MCF 10A (cell line): Measurements from ENCODE around the gene PTAFR. TPM values are rescaled to one million over a fixed set of nuclear protein-coding genes. Genes with fewer than 3 reads are reported as not detected.

ENCODE experiments used
- BruUV-seq: library from RNA; stranded (reverse); fragments of 400-500 nt; replicated peaks from 2 replicates; lab custom pipeline; 2021; lab: Mats Ljungman, UMichigan
- CTCF ChIA-PET: fragments of 300-600 bp; sonication (Branson Sonifier 250); formaldehyde crosslinking; extraction: SDS; loops from one replicate; lab custom pipeline; 2021; ENCODE audit warnings: antibody characterized with exemption, inconsistent platforms; lab: Yijun Ruan, JAX
- POLR2A ChIA-PET: fragments of 300-600, 350-650 bp; sonication (Branson Sonifier 250); formaldehyde crosslinking; extraction: SDS; loops from one replicate; lab custom pipeline; 2020; ENCODE audit warnings: antibody characterized with exemption, inconsistent platforms; lab: Yijun Ruan, JAX
- DNase-seq: peaks from one replicate; pipeline ENCODE4 v3.0.0-alpha.2; 2018; ENCODE audit not compliant: unreplicated experiment
- H3K27ac Mint-ChIP-seq: one replicate; pipeline ENCODE4 v1.8.0; 2022; ENCODE audit warnings: mild to moderate bottlenecking, low read depth, mixed read lengths; ENCODE audit not compliant: unreplicated experiment
- H3K27me3 Mint-ChIP-seq: one replicate; pipeline ENCODE4 v1.8.0; 2022; ENCODE audit warnings: mixed read lengths; ENCODE audit not compliant: insufficient read depth, unreplicated experiment
- H3K36me3 Mint-ChIP-seq: one replicate; pipeline ENCODE4 v1.8.0; 2022; ENCODE audit warnings: mild to moderate bottlenecking, moderate library complexity, mixed read lengths; ENCODE audit not compliant: insufficient read depth, unreplicated experiment
- H3K4me1 Mint-ChIP-seq: one replicate; pipeline ENCODE4 v1.8.0; 2022; ENCODE audit warnings: mixed read lengths; ENCODE audit not compliant: insufficient read depth, unreplicated experiment
- H3K4me3 Mint-ChIP-seq: one replicate; pipeline ENCODE4 v1.8.0; 2022; ENCODE audit warnings: mild to moderate bottlenecking, moderate library complexity, mixed read lengths; ENCODE audit not compliant: unreplicated experiment
- H3K9me3 Mint-ChIP-seq: one replicate; pipeline ENCODE4 v1.8.0; 2022; ENCODE audit warnings: mixed read lengths; ENCODE audit not compliant: unreplicated experiment
- intact Hi-C: fragments of 100-400 bp; cut with micrococcal nuclease; formaldehyde crosslinking; loops from 2 replicates; pipeline ENCODE4 v1.14.1; 2022
- total RNA-seq: library from RNA; stranded (reverse); gene quantifications from 2 replicates; pipeline ENCODE4 v1.2.3, GENCODE V29; 2022
- TF ChIP-seq, protein P1 (sequence below): fragments of 200-600 bp; IDR thresholded peaks from one replicate; pipeline ENCODE4 v1.8.0; 2022; ENCODE audit warnings: antibody characterized with exemption, mild to moderate bottlenecking; ENCODE audit not compliant: unreplicated experiment

Gene PTAFR
- total RNA-seq, 1 experiment from 2014 or later, result 1.6 TPM

DNA sequence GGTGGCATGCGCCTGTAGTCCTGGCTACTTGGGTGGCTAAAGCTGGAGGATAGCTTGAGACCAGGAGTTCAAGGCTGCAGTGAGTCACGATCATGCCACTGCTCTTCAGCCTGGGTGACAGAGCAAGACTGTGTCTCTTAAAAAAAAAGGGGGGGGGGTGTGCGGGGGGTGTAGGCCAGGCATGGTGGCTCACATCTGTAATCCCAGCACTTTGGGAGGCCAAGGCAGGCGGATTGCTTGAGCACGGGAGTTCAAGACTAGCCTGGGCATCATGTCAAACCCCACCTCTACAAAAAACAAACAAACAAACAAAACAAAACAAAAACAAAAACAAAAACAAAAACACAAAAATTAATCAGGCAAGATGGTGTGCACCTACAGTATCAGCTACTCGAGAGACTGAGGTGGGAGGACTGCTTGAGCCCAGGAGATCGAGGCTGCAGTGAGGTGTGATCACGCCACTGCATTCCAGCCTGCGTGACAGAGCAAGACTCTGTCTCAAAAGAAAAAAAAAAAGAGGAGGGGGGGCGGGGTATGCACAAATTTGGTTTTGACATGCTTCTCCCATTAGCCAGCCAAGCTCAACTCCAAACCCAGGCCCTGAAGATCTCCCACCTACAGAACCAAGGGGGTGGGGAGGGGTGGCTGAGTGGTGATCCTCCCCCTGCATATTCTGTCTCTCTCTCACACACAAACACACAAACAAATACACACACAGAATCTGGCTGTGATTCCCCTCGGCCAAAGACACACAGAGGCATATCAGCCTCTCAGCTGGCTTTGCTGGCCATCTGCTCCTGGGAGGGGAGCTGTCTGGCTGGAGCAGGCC, 3.1 kb downstream of the PTAFR start:
- Mint-ChIP-seq H3K27ac (no peak overlapping the region), H3K27me3 (no peaks in the 10 kb centered on the region), H3K36me3 (no peaks in the 10 kb centered on the region), H3K4me3 (no peak overlapping the region), H3K9me3 (no peaks in the 10 kb centered on the region), H3K4me1 (peaks cover 6% of the 10 kb centered on the region)
- BruUV-seq, result no TSS peak
- TF ChIP-seq, protein P1, sequence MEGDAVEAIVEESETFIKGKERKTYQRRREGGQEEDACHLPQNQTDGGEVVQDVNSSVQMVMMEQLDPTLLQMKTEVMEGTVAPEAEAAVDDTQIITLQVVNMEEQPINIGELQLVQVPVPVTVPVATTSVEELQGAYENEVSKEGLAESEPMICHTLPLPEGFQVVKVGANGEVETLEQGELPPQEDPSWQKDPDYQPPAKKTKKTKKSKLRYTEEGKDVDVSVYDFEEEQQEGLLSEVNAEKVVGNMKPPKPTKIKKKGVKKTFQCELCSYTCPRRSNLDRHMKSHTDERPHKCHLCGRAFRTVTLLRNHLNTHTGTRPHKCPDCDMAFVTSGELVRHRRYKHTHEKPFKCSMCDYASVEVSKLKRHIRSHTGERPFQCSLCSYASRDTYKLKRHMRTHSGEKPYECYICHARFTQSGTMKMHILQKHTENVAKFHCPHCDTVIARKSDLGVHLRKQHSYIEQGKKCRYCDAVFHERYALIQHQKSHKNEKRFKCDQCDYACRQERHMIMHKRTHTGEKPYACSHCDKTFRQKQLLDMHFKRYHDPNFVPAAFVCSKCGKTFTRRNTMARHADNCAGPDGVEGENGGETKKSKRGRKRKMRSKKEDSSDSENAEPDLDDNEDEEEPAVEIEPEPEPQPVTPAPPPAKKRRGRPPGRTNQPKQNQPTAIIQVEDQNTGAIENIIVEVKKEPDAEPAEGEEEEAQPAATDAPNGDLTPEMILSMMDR, result no peak
- DNase-seq, result no peak
- intact Hi-C loops, result no loop called here
- CTCF ChIA-PET, result interaction anchor here (0.6 kb wide), 1 partner anchor 19 kb away, joined by 4 read pairs; no protein-coding TSS in a partner anchor
- POLR2A ChIA-PET, result interaction anchor here (1.0 kb wide), 1 partner anchor 11 kb away, joined by 4 read pairs; no protein-coding TSS in a partner anchor

DNA sequence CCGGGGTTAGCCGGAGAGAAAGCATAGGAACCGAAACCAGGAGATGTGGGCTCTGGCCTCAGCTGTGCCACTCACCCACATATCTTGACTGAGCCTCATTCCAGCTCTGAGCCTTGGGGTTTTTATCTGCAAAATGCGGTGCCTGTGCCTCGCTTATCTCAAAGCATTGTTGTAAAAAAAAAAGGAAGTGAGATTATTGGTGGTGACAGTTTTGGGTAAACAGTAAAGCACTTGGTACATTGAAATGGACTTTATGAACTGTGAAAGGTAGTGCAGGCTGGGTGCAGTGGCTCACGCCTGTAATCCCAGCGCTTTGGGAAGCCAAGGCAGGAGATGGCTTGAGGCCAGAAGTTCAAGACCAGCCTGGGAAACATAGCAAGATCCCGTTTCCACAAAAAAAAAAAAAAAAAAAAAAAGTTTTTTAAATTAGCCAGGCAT, 3.8 kb downstream of the PTAFR start:
- H3K27me3 Mint-ChIP-seq, result no peaks in the 10 kb centered on the region
- H3K9me3 Mint-ChIP-seq, result no peaks in the 10 kb centered on the region
- DNase-seq, result no peak
- no peak overlapping the region for H3K4me3 Mint-ChIP-seq
- no peak overlapping the region for H3K27ac Mint-ChIP-seq
- intact Hi-C loops, result no loop called here
- POLR2A ChIA-PET, result interaction anchor here (1.0 kb wide), 1 partner anchor 10 kb away, joined by 4 read pairs; no protein-coding TSS in a partner anchor
- CTCF ChIA-PET, result interaction anchor here (0.6 kb wide), 1 partner anchor 19 kb away, joined by 4 read pairs; no protein-coding TSS in a partner anchor
- peaks cover 6% of the 10 kb centered on the region for H3K4me1 Mint-ChIP-seq
- BruUV-seq, result no TSS peak
- TF ChIP-seq, protein P1, result no peak
- H3K36me3 Mint-ChIP-seq, result no peaks in the 10 kb centered on the region

DNA sequence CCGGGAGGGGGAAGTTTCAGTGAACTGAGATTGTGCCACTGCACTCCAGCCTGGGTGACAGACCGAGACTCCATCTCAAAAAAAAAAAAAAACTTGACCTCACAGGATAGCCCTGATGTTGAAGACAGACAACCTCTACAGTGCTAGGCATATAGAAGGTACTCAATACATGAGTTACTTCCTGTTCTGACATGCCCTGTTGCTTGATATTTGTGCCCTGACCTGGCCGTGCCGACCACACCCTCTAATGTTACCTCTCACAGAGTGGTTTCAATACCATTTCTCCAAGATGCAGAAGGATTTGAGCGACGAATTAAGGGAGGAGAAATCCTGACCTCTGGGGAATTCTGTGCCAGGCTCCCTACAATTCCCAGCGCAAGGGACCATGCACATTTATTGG, 5.2 kb downstream of the PTAFR start:
- H3K9me3 Mint-ChIP-seq, result no peaks in the 10 kb centered on the region
- no peak for DNase-seq
- no peaks in the 10 kb centered on the region for H3K36me3 Mint-ChIP-seq
- TF ChIP-seq, protein P1, result no peak
- no peaks in the 10 kb centered on the region for H3K27me3 Mint-ChIP-seq
- intact Hi-C loops, result no loop called here
- no peak overlapping the region for H3K4me3 Mint-ChIP-seq
- peaks cover 6% of the 10 kb centered on the region for H3K4me1 Mint-ChIP-seq
- no TSS peak for BruUV-seq
- ChIA-PET CTCF (no interaction called here), POLR2A (interaction anchor here (0.6 to 1.8 kb wide), 4 partner anchors 10 to 38 kb away, joined by 3 to 6 read pairs (median 4); no protein-coding TSS in a partner anchor)
- no peak overlapping the region for H3K27ac Mint-ChIP-seq

DNA sequence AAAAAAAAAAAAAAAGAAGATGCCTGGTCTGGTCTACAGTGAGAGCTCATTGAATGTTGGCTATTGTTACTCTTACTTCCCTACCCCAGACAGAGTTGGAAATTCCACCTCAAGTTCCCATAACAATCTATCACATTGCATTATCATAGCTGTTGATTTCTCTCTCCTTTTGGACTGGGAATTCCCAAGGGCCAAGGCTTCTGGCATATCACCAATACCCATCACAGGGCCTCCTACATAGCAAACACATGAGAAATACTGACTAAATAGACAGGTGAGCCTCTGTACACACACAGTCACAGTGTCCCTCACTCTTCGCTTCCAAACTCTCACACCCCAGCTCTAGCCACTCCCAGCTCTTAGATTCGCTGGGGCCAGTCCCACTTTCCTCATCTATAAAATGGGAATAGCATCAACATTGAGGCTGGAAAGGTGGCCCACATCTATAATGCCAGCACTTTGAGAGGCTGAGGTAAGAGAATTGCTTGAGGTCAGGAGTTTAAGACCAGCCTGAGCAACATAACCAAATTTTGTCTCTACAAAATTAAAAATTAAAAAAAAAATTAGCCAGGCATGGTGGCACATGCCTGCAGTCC, 6.4 kb downstream of the PTAFR start:
- CTCF ChIA-PET, result interaction anchor here (1.1 kb wide), 1 partner anchor 78 kb away, joined by 6 read pairs; no protein-coding TSS in a partner anchor
- no peak overlapping the region for H3K27ac Mint-ChIP-seq

More for the DNA sequence above, 6.4 kb downstream of the PTAFR start:
- TF ChIP-seq, protein P1, result no peak
- DNase-seq, result no peak
- Mint-ChIP-seq H3K36me3 (no peaks in the 10 kb centered on the region), H3K4me3 (no peak overlapping the region), H3K27me3 (no peaks in the 10 kb centered on the region), H3K9me3 (no peaks in the 10 kb centered on the region), H3K4me1 (peaks cover 6% of the 10 kb centered on the region)
- intact Hi-C loops, result no loop called here
- no TSS peak for BruUV-seq
- POLR2A ChIA-PET, result interaction anchor here (0.7 to 1.8 kb wide), 4 partner anchors 9 to 98 kb away, joined by 3 to 6 read pairs (median 4); partner anchors contain the start of gene EYA3
